H1 (cell line): ENCODE results near the gene SBF2. TPM values are rescaled to one million over a fixed set of nuclear protein-coding genes. Genes with fewer than 3 reads are reported as not detected.

Source experiments
- EGR1 ChIP-seq: IDR thresholded peaks from 2 replicates; pipeline ENCODE4 v1.6.1; 2011; ENCODE audit warnings: low read depth, low read length, borderline replicate concordance
- TAF7 ChIP-seq: optimal IDR thresholded peaks from 2 replicates; pipeline ENCODE3; 2011; ENCODE audit warnings: low read depth, mild to moderate bottlenecking, inconsistent platforms, low read length, moderate library complexity, borderline replicate concordance
- polyA plus RNA-seq, 7 experiments: library from polyadenylated mRNA; depleted of rRNA in 3 of 7; stranded (reverse) in 5 of 7; unstranded in 2 of 7; fragments of >200 nt in 5 of 7; fragments of 200-250 nt in 2 of 7; gene quantifications; 1 replicate in 5 of 7; 2 replicates in 1 of 7; 4 replicates in 1 of 7; pipeline versions ENCODE4 v1.2.1 to v1.2.3, GENCODE V29; 2011 to 2013; ENCODE audit warnings: missing spikeins in 2 of 7, mixed read lengths in 2 of 7
- total RNA-seq: library from RNA; stranded (reverse); fragmentation: NEBNext Ultra II Directional; extraction: Animal tissue kit (Norgen Biotek cat#: 25700); gene quantifications from 2 replicates; pipeline ENCODE4 v1.2.1, GENCODE V29; 2021
- TF ChIP-seq, protein P1 (sequence below): IDR thresholded peaks from 2 replicates; pipeline ENCODE4 v1.6.1; 2011; ENCODE audit warnings: low read depth, mild to moderate bottlenecking, low read length; ENCODE audit not compliant: insufficient read depth
- TF ChIP-seq, protein P2 (sequence below): IDR thresholded peaks from 2 replicates; pipeline ENCODE4 v1.6.1; 2012; ENCODE audit warnings: inconsistent platforms

Gene SBF2
- total and polyA plus RNA-seq, 2 of the 8 experiments (the other 6 are each of a cell fraction or from before 2014, with no cell fraction given): 36.7 to 50.5 TPM

DNA sequence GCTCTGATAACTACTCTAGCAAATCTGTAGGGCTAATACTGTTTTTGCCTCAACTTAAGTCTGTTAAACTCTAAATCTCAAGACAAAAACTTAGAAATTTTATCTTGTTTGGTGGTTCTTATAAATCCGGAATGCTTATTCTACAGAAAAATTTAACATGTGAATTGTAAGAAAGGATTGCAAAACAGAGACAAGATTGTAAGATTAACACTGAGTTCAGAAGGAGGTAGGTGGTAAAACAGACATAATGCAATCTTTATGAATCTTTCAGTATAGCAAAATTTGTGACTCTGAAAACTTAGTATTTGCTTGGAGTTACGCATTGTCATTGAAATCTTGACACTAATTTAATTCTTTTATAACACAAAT, 263.9 kb downstream of the SBF2 start (continued):
- TF ChIP-seq, protein P1, sequence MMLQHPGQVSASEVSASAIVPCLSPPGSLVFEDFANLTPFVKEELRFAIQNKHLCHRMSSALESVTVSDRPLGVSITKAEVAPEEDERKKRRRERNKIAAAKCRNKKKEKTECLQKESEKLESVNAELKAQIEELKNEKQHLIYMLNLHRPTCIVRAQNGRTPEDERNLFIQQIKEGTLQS: no peak
- TF ChIP-seq TAF7 (no peak), EGR1 (no peak)
- TF ChIP-seq, protein P2, sequence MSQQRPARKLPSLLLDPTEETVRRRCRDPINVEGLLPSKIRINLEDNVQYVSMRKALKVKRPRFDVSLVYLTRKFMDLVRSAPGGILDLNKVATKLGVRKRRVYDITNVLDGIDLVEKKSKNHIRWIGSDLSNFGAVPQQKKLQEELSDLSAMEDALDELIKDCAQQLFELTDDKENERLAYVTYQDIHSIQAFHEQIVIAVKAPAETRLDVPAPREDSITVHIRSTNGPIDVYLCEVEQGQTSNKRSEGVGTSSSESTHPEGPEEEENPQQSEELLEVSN: no peak
